Activated CD8-positive, alpha-beta memory T cell treated with anti-CD3 and anti-CD28 coated beads for 48 hours (primary cell): Measurements from ENCODE around the gene SETD5.

ENCODE experiments used
- DNase-seq, 3 experiments: peaks; one replicate each; pipeline ENCODE4 v3.0.0-alpha.2; 2020; ENCODE audit warnings: low read depth in 2 of 3, low spot score in 2 of 3

Gene SETD5

GRCh38 chr3:9512456-9513045 lies 115.1 kb downstream of the SETD5 start:
- no peak for DNase-seq

DNA sequence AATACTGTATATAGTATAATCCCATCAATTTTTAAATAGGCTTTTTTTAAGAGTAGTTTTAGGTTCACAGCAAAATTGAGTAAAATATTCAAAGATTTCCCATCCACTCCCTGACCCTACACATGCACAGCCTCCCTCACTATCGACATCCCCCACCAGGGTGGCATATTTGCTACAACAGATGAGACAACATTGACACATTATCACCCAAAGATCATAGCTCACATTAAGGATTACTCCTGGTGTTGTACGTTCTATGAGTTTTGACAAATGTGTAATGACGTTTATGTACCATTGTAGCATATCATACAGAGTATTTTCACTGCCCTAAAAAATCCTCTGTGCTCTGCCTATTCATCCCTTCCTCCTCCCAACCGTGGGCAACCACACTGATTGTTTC lies 116.9 kb downstream of the SETD5 start:
- no peak for DNase-seq

DNA sequence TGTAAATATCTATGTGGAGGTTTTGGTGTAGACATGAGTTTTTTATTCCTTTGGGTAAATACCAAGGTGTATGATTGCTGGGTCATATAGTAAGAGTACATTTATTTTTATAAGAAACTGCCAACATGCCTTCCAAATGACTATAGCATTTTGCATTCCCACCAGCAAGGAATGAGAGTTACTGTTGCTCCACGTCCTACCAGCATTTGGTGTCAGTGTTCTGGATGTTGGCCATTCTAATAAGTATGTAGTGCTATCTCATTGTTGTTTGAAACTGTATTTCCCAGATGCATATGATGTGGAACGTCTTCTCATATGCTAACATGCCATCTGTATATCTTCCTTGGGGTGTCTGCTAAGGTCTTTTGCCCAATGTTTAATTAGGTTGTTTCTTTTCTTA lies 117.5 kb downstream of the SETD5 start:
- DNase-seq = no peak

- no peak for DNase-seq
Measured at GRCh38 chr3:9525078-9525477, 127.7 kb downstream of the SETD5 start.
